GM18505 (cell line): ENCODE data around the gene PPIL6.
A peak's percentile ranks its signal among the peaks of the same experiment; 100 is the strongest.

Source experiments
- ATAC-seq: cut with Tn5 transposase; IDR thresholded peaks from one replicate; pipeline ENCODE4 v1.9.1; 2021; ENCODE audit not compliant: unreplicated experiment
- POLR2A ChIP-seq: IDR thresholded peaks from 4 replicates; pipeline ENCODE4 v1.6.1; 2011; ENCODE audit warnings: borderline replicate concordance; ENCODE audit not compliant: insufficient read depth, insufficient read length; ENCODE audit errors: extremely low read depth

PPIL6 gene

GRCh38 chr6:109440331-109441068 lies at the start of gene PPIL6, which contains the start of gene SMPD2:
Gene PPIL6, minus strand, starts transcription at chr6:109440628. Its CDS starts 38 bp downstream, at chr6:109440590.
Gene SMPD2, plus strand, starts transcription at chr6:109440724. Its CDS starts 398 bp downstream, at chr6:109441122.
- TF ChIP-seq POLR2A: peak; percentile 58
- peak; percentile 89 for ATAC-seq

- TF ChIP-seq POLR2A: no peak
- ATAC-seq: no peak
Observed at GRCh38 chr6:109488001-109488400, 47.6 kb upstream of the PPIL6 start.

GRCh38 chr6:109486068-109486467 lies 45.6 kb upstream of the PPIL6 start:
- no peak for TF ChIP-seq POLR2A
- no peak for ATAC-seq

- no peak for ATAC-seq
- no peak for TF ChIP-seq POLR2A
Observed at GRCh38 chr6:109485266-109485935, 45.0 kb upstream of the PPIL6 start.

GRCh38 chr6:109484122-109484521 lies 43.7 kb upstream of the PPIL6 start:
- ATAC-seq: no peak
- TF ChIP-seq POLR2A: no peak

- ATAC-seq: no peak
- no peak for TF ChIP-seq POLR2A
Observed at GRCh38 chr6:109483735-109484057, 43.3 kb upstream of the PPIL6 start.

GRCh38 chr6:109482905-109483734 lies 42.7 kb upstream of the PPIL6 start, which contains the start of gene ZBTB24:
Gene ZBTB24, minus strand, starts transcription at chr6:109483219. Its CDS starts 1,193 bp downstream, at chr6:109482026.
- peak; percentile 95 for ATAC-seq
- peak; percentile 77 for TF ChIP-seq POLR2A

- no peak for ATAC-seq
- no peak for TF ChIP-seq POLR2A
Observed at GRCh38 chr6:109480993-109481480, 40.6 kb upstream of the PPIL6 start.

- TF ChIP-seq POLR2A: no peak
- ATAC-seq: no peak
Observed at GRCh38 chr6:109478841-109479624, 38.6 kb upstream of the PPIL6 start.

- no peak for TF ChIP-seq POLR2A
- no peak for ATAC-seq
Observed at GRCh38 chr6:109478222-109478805, 37.9 kb upstream of the PPIL6 start.

- no peak for ATAC-seq
Observed at GRCh38 chr6:109477725-109478124, 37.3 kb upstream of the PPIL6 start.

GRCh38 chr6:109477184-109477583 lies 36.8 kb upstream of the PPIL6 start:
- no peak for TF ChIP-seq POLR2A
- no peak for ATAC-seq

More at GRCh38 chr6:109477725-109478124, 37.3 kb upstream of the PPIL6 start:
- no peak for TF ChIP-seq POLR2A
